HG03064 (cell line): Measurements from ENCODE around the gene GAL.

ENCODE experiments used
- ATAC-seq: cut with Tn5 transposase; IDR thresholded peaks from one replicate; pipeline ENCODE4 v1.9.1; 2021; ENCODE audit warnings: low read depth; ENCODE audit not compliant: unreplicated experiment

GAL gene

DNA sequence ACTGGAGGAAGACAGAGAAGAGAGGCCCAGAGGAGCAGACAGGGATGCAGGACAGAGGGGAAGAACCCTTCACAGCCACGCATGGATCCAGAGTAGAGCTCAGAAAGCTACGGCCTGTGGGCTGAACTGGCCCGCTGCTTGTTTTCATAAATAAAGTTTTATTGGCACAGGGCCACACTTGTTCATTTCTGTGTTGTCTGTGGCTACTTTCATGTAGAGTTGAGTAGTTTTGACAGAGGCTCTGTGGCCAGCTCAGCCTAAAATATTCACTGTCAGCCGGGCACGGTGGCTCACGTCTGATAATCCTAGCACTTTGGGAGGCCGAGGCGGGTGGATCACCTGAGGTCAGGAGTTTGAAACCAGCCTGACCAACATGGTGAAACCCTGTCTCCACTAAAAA is 26.2 kb upstream of the GAL start:
- no peak for ATAC-seq

DNA sequence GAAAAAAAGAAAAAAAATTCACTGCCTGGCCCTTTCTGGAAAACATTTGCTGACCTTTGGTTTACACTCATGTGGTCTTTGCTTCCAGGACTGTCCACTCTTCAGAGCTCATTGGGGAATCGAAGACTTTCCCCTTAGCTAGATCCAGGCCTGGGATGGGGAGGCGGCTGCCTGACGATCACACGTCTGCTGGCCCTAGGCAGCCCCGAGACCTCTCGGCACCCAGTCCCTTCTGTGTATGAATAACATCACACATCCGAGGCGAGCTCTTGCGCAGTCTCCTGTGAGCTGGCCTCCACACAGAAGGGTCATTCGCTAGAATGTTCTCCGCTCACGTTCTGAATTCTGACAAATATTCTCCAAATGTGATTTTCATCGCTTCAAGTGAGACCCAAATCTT is 25.7 kb upstream of the GAL start:
- ATAC-seq, result no peak

DNA sequence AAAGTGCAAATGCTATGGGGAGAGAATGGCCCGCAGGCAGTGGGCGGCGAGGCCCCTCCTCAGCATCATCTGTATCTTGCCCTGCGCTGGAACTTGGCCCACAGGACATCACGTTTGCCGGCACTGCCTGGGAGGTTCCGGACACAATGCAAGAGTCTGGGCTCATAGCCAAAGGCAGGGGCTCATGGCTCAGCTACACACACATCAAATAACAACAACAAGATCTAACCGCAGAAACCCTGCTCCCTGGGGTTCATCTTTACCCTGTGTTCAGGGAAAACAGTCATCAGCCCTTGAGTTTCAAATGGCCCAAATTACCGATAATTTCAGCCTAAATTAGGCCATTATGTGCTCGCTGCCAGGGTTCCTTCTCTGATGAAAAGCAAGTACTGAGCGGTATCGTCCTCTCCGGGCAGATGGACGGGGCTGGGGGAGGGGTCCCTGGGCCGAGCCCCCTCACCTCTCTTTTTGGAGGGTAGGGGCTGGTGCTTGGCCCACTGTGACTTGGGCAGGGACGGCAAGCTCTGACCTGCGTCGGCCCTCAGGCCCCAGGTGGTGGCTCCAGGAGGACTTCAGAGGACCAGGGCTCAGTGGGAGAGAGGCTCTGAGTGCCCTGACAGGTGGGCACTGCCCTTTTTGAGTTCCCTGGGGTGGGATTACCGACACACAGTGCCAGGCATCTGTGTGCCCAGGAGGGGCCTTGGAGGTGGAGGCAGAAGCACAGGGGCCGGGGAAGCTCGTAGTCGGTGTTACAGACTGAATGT is 25.0 kb upstream of the GAL start:
- no peak for ATAC-seq

GRCh38 chr11:68660066-68660810 is 24.1 kb upstream of the GAL start:
- no peak for ATAC-seq

DNA sequence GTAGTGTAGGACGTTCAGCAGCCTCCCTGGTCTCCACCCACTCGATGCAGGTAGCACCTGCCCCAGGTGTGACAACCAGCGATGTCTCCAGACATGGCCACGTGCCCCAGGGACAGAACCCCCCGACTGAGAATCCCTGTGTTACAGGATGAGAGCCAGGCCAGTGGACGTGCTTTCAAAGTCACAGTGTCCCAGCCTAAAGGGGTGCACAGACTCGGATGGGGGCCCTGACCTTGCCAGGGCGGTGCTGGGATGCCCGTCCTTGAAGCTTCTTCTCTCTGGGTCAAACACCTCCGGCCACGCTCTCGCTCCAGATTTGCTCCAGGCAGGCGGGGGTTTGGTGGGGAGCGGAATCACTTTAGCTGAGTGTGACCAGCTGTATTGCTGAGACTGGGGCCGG is 23.3 kb upstream of the GAL start:
- ATAC-seq, result no peak

- ATAC-seq, result no peak
Measured at GRCh38 chr11:68661697-68662603, 22.4 kb upstream of the GAL start.

DNA sequence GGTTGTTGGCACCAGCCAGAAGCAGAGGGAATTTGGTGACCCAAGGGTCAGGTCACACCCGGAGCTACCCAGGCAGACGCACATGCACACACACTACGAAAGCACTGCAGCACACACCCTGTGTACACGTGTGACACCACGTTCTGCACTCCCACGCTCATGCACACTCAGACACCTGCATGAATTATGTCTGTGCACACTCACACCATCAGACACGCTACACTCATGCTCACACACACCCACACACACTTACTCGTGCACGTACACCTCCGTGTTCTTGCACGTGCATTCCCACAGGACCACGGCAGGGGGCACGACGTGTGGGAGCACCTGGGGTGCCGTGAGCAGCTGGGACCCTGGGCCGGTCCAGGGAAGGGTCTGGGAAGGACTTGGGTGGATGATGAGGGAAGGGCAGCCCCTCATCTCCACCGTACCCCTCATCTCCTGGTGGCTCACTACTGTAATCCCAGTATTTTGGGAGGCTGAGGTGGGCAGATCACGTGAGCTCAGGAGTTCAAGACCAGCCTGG is 20.8 kb upstream of the GAL start:
- no peak for ATAC-seq

DNA sequence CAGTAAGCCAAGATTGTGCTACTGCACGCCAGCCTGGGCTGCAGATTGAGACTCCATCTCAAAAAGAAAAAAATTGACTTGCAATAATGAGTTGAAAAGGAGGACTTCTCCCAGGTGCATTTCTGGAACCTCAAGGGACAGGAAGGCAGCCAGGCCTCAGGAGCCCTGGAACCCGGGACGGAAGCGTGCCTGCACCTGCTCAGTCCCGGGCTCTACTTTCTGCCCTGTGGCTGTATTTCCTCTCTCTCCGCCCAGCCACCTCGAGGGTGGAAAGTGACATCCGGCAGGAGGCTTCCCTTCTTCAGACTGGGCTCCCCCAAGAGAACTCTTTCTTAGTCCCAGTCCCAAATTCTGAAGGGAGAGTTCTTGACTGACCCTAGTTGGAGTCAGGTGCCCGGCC is 20.2 kb upstream of the GAL start:
- ATAC-seq, result no peak

DNA sequence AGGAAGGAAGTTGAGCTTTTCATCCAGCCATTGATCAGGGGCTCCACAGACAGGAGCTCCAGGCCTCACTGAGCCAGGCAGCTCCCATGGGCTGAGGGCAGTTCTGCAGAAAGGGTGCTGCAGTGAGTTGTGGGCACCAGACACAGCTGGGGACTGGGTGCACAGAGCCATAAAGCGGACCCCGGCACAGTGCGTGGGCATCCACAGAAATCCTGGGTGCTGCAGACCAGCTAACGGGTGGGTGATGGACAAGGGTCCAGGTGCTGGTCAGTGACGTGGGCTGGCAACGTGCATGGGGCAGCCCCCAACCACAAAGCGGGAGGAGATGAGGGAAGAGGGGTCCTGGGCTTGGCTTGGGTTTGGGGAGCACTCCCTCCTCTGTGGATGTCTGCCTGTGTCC is 19.4 kb upstream of the GAL start:
- ATAC-seq, result no peak

DNA sequence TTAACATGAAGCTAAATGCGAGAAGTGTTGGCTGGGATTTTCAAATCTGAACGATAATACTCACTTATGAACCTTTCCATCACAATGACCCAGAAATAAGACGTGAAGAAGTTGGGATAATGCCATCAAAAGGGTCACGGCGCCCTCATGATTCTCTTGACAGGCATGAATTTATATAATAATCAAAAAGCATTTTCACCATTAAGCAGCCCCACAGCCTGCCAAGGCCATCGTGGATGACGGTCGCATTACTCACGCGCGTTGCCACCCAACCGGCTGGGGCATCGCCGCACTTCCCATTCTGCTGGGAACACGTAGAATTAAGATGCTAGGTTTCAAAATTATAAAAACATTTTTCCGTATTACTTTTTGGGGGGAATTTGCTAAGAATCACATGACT is 18.9 kb upstream of the GAL start:
- ATAC-seq, result no peak

DNA sequence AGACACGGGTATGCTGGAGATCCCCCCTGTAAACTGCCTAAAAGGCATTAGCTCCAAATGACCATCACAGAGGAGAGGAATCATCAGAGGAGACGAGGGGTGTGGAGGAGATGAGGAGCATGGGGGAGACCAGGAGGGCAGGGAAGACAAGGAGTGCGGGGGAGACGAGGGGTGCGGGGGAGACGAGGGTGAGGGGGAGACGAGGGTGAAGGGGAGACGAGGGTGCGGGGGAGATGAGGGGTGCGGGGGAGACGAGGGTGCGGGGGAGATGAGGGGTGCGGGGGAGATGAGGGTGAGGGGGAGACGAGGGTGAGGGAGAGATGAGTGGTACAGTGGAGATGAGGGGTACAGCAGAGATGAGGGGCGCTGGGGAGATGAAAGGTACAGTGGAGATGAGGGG is 17.5 kb upstream of the GAL start:
- ATAC-seq, result no peak

DNA sequence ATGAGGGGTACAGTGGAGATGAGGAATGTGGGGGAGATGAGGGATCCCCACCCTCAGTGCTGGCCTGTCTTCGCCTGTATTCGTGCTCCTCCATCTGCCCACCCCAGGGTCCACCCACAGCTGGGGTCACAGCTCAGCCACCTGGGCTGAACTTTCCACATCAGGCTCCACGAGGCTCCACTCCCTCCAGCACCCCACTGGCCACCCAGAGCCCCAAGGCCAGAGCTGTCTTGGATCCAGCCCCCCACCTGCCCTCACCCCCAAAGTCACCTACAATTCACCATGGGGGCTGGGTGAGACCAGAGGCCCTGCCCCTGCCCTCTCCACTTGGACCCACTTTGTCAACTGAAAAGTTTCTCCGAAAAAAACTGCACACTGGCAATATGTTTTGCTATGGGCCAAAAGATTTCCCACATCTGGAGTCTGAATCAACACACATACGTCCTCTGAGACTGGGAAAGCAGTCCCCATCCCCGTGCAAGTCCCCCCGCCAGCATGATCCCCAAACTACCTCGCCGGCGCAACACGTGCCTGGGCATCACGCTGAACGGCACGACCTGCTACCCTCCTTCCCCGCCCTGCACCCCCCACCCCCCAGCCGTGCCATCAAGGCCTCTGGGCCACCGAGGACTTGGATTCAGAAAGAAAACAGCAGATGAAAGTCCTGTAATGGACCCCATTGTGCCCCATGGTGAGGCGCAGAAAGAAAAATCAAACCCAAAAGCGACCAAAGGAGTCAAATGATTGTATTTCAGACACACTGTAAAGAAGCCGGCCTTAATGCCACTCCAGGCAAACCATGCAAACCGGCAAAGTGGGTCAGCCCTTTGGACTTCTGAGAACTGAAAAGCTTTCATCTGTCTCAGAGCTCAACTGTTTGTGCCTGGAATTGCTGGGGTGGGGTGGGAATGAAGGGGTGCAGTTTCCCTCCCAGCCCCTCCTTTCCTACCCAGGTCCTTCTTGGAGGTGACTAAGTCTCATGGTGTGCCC is 16.5 kb upstream of the GAL start:
- no peak for ATAC-seq

DNA sequence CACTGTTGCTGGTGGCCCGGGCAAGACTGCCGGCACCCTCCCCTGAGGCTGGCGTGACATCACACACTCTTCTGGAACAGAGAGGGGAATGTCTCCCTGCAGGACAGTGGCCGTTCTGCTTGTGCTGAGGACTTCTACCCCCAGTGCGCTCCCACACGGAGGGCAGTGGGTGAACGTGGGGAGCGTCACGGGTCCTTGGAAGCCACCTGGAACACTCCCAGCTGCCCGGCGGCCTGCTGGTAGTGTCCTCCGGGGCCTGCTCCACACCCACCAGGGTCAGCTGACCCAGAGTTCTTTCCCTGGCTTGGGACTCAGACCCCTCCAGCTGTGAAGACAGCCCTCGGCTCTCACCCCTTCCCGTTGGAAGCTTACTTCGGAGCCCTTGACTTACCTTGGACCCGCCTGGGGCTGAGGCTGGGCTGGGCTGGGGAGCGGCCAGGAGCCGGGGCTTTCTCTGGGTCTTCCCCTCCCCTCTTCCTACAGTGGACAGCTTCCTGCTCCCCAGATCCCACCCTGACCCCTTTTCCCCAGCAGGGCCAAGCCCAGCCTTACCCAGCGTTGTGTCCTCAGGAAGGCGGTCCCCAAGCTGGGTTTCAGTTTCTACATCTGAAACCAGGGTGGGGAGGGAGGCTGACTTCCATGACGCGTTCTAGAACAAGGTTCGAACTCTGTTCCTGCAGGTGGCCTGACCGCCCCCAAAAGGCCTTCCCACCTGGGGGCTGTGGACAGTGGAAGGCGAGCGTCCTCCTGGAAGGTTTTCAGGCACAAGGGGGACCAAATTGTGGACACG is 14.8 kb upstream of the GAL start:
- ATAC-seq, result no peak

- ATAC-seq, result no peak
Measured at GRCh38 chr11:68670208-68670992, 13.9 kb upstream of the GAL start.

- ATAC-seq, result no peak
Measured at GRCh38 chr11:68673306-68673945, 10.9 kb upstream of the GAL start.

- no peak for ATAC-seq
Measured at GRCh38 chr11:68673991-68674390, 10.4 kb upstream of the GAL start.

DNA sequence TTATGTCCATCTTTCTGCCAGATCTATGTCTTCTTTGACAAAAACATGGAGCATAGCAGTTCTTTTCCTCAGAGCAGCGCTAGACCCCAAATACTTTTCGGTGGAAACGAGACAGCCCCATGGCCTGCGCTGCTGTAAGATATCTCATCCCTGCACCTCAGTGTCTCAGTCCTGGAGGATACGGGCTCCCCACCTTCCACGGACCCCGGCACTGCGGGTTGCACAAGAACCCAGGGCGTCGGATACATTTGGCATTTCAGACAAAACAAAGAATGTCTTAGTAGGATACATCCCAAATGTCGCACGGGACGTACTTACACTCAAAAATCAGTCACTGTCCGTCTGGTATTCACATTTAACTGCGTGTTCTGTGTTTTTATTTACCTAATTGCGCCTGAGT is 9.9 kb upstream of the GAL start:
- ATAC-seq, result no peak

GRCh38 chr11:68677432-68677831 is 6.9 kb upstream of the GAL start:
- ATAC-seq, result no peak
